Tibial nerve (tissue), 4 donors: Measurements from ENCODE around the gene KIF12. TPM values are rescaled to one million over a fixed set of nuclear protein-coding genes. Genes with fewer than 3 reads are reported as not detected.

Experiments used
- DNase-seq, 2 donors: peaks; one replicate each; pipeline ENCODE4 v3.0.0-alpha.2; 2019; ENCODE audit warnings: low spot score in 2 of 2
- H3K27ac ChIP-seq, 4 donors: fragments of 200-600 bp; sonication (generic) in 3 of 4; one replicate each; pipeline ENCODE4 v1.5.1; 2017 to 2019; ENCODE audit warnings: mild to moderate bottlenecking in 1 of 4
- H3K27me3 ChIP-seq, 2 donors: fragments of 200-600 bp; sonication (generic) in 1 of 2; one replicate each; pipeline versions ENCODE4 v1.5.1 to v1.6.0; 2017 to 2019
- H3K36me3 ChIP-seq, 3 donors: fragments of 200-600 bp; sonication (generic); one replicate each; pipeline ENCODE4 v1.5.1; 2018 to 2019
- H3K4me1 ChIP-seq, 4 donors: fragments of 200-600 bp; sonication (generic) in 3 of 4; one replicate each; pipeline ENCODE4 v1.5.1; 2017 to 2019
- H3K4me3 ChIP-seq, 4 donors: fragments of 200-600 bp; sonication (generic) in 3 of 4; one replicate each; pipeline ENCODE4 v1.5.1; 2017 to 2019; ENCODE audit warnings: mild to moderate bottlenecking in 1 of 4, moderate library complexity in 1 of 4
- H3K9me3 ChIP-seq, 4 donors: fragments of 200-600 bp; sonication (generic) in 3 of 4; one replicate each; pipeline ENCODE4 v1.5.1; 2017 to 2019
- CTCF ChIP-seq, 5 experiments: fragments of 200-600 bp in 3 of 5; fragments of 450-650 bp in 2 of 5; sonication (generic) in 3 of 5; IDR thresholded peaks; one replicate each; pipeline ENCODE4 v1.5.1; 2016 to 2019; ENCODE audit warnings: antibody characterized with exemption in 5 of 5, mild to moderate bottlenecking in 3 of 5, moderate library complexity in 2 of 5
- EP300 ChIP-seq, 2 donors: sonication (generic); formaldehyde crosslinking; IDR thresholded peaks; one replicate each; pipeline ENCODE4 v1.6.1; 2017; ENCODE audit warnings: antibody characterized with exemption in 2 of 2, mild to moderate bottlenecking in 1 of 2
- POLR2A ChIP-seq, 2 donors: fragments of 450-650 bp; IDR thresholded peaks; one replicate each; pipeline ENCODE4 v1.6.1; 2017; ENCODE audit warnings: antibody characterized with exemption in 2 of 2, mild to moderate bottlenecking in 2 of 2, moderate library complexity in 2 of 2
- WGBS, 2 donors: methylation state at CpG; one replicate each; pipeline ENCODE4 v1.1.5; 2018; 5-methylcytosine and 5-hydroxymethylcytosine counted together
- total RNA-seq, 4 donors: library from RNA; depleted of rRNA; stranded (reverse); fragments of >200 nt; gene quantifications; one replicate each; pipeline ENCODE4 v1.1.0, GENCODE V29; 2016

KIF12 gene
- total RNA-seq, 4 donors from 2014 or later: not detected

- Histone ChIP-seq H3K27me3 (peaks cover 0 to 31% of the 10 kb centered on the region in 2 donors), H3K27ac (no peak overlapping the region), H3K4me3 (no peak overlapping the region), H3K36me3 (no peaks in the 10 kb centered on the region), H3K4me1 (peaks cover 0 to 18% (median 5%) of the 10 kb centered on the region in 4 donors), H3K9me3 (peaks cover 0 to 18% (median 2%) of the 10 kb centered on the region in 4 donors)
- TF ChIP-seq CTCF (IDR thresholded peaks at IDR 0.05): no peak
- TF ChIP-seq POLR2A (IDR thresholded peaks at IDR 0.05): no peak
- no peak for TF ChIP-seq EP300 (IDR thresholded peaks at IDR 0.05)
- 66 to 75% methylated on average over 2 of the region's 2 CpGs for WGBS, 2 donors
- no peak for DNase-seq
These were observed 678 bp upstream of the KIF12 start for GRCh38 chr9:114099669-114100270.

GRCh38 chr9:114098021-114098935 is 814 bp downstream of the KIF12 start:
- peak overlapping the region; percentile 12 to 57 (median 37) for H3K4me3 ChIP-seq
- peaks cover 0 to 18% (median 5%) of the 10 kb centered on the region in 4 donors for H3K4me1 ChIP-seq
- peaks cover 0 to 18% (median 2%) of the 10 kb centered on the region in 4 donors for H3K9me3 ChIP-seq
- no peak overlapping the region for H3K27ac ChIP-seq
- no peak for TF ChIP-seq POLR2A (IDR thresholded peaks at IDR 0.05)
- no peak for TF ChIP-seq CTCF (IDR thresholded peaks at IDR 0.05)
- TF ChIP-seq EP300 (IDR thresholded peaks at IDR 0.05): no peak
- DNase-seq: no peak
- WGBS, 2 donors: 4 to 5% methylated on average over 14 to 40 of the region's 77 CpGs
- peaks cover 0 to 31% of the 10 kb centered on the region in 2 donors for H3K27me3 ChIP-seq
- no peaks in the 10 kb centered on the region for H3K36me3 ChIP-seq

GRCh38 chr9:114097613-114098020 is 1.5 kb downstream of the KIF12 start:
- peaks cover 0 to 31% of the 10 kb centered on the region in 2 donors for H3K27me3 ChIP-seq
- DNase-seq: no peak
- peaks cover 0 to 13% (median 2%) of the 10 kb centered on the region in 4 donors for H3K9me3 ChIP-seq
- no peaks in the 10 kb centered on the region for H3K36me3 ChIP-seq
- 21 to 38% methylated on average over 13 to 18 of the region's 18 CpGs for WGBS, 2 donors
- peaks cover 0 to 18% (median 5%) of the 10 kb centered on the region in 4 donors for H3K4me1 ChIP-seq
- H3K27ac ChIP-seq: no peak overlapping the region
- TF ChIP-seq EP300 (IDR thresholded peaks at IDR 0.05): no peak
- no peak for TF ChIP-seq CTCF (IDR thresholded peaks at IDR 0.05)
- no peak for TF ChIP-seq POLR2A (IDR thresholded peaks at IDR 0.05)
- H3K4me3 ChIP-seq: peak overlapping the region in 3 of 4 donors; percentile 12 to 57 (median 40)

GRCh38 chr9:114096866-114097612 is 2.1 kb downstream of the KIF12 start:
- Histone ChIP-seq H3K4me3 (no peak overlapping the region), H3K27me3 (peaks cover 0 to 31% of the 10 kb centered on the region in 2 donors), H3K4me1 (peaks cover 0 to 18% (median 5%) of the 10 kb centered on the region in 4 donors), H3K36me3 (no peaks in the 10 kb centered on the region), H3K9me3 (peaks cover 0 to 7% (median 0%) of the 10 kb centered on the region in 4 donors), H3K27ac (no peak overlapping the region)
- no peak for TF ChIP-seq POLR2A (IDR thresholded peaks at IDR 0.05)
- TF ChIP-seq EP300 (IDR thresholded peaks at IDR 0.05): no peak
- no peak for TF ChIP-seq CTCF (IDR thresholded peaks at IDR 0.05)
- 67 to 72% methylated on average over 14 of the region's 14 CpGs for WGBS, 2 donors
- no peak for DNase-seq
